HCT116 (cell line): Measurements from ENCODE around the gene AVL9.

Experiments
- CBX3 ChIP-seq: IDR thresholded peaks from 2 replicates; pipeline ENCODE4 v1.6.1; 2012; ENCODE audit warnings: low read depth
- CEBPB ChIP-seq: IDR thresholded peaks from 2 replicates; pipeline ENCODE4 v1.6.1; 2012; ENCODE audit warnings: low read depth
- CTCF ChIP-seq, 3 experiments: fragments of 200-600 bp in 1 of 3; sonication (generic) in 1 of 3; IDR thresholded peaks in 2 of 3; conservative IDR thresholded peaks in 1 of 3; 2 replicates each; pipeline ENCODE4 v1.5.1; 2012 to 2017; ENCODE audit warnings: low read depth in 2 of 3, low read length in 2 of 3, antibody characterized with exemption in 1 of 3, borderline replicate concordance in 1 of 3, control low read depth in 1 of 3, mild to moderate bottlenecking in 1 of 3, mixed read lengths in 1 of 3, mixed run types in 1 of 3, moderate library complexity in 1 of 3; ENCODE audit not compliant: insufficient read depth in 1 of 3
- EGR1 ChIP-seq: IDR thresholded peaks from 2 replicates; pipeline ENCODE4 v1.6.1; 2012; ENCODE audit warnings: low read depth
- EZH2 ChIP-seq: fragments of 200-600 bp; sonication (generic); IDR thresholded peaks from 2 replicates; pipeline ENCODE4 v1.6.1; 2017; ENCODE audit warnings: antibody characterized with exemption, mixed run types
- EZH2phosphoT487 ChIP-seq: fragments of 200-600 bp; IDR thresholded peaks from 2 replicates; pipeline ENCODE4 v1.6.1; 2018; ENCODE audit warnings: antibody characterized with exemption, borderline replicate concordance
- FOSL1 ChIP-seq: IDR thresholded peaks from 2 replicates; pipeline ENCODE4 v1.6.1; 2012; ENCODE audit warnings: low read depth
- POLR2A ChIP-seq: IDR thresholded peaks from 2 replicates; pipeline ENCODE4 v1.7.0; 2011; ENCODE audit warnings: borderline replicate concordance; ENCODE audit not compliant: insufficient read depth, insufficient read length; ENCODE audit errors: extremely low read depth
- SIN3A ChIP-seq: IDR thresholded peaks from 2 replicates; pipeline ENCODE4 v1.6.1; 2012; ENCODE audit warnings: low read depth
- SP1 ChIP-seq: IDR thresholded peaks from 2 replicates; pipeline ENCODE4 v1.6.1; 2012; ENCODE audit warnings: low read depth
- YY1 ChIP-seq: IDR thresholded peaks from 2 replicates; pipeline ENCODE4 v1.6.1; 2011; ENCODE audit warnings: low read length, low read depth, moderate library complexity, mild to moderate bottlenecking; ENCODE audit not compliant: insufficient replicate concordance; ENCODE audit errors: extremely low read depth
- ZBTB33 ChIP-seq: IDR thresholded peaks from 2 replicates; pipeline ENCODE4 v1.6.1; 2011; ENCODE audit warnings: mild to moderate bottlenecking, low read length, moderate library complexity; ENCODE audit not compliant: insufficient replicate concordance; ENCODE audit errors: extremely low read depth
- ZFX ChIP-seq: fragments of 450-650 bp; IDR thresholded peaks from 2 replicates; pipeline ENCODE4 v1.6.1; 2017

GRCh38 chr7:32609463-32609862 is 114.2 kb downstream of the AVL9 start:
- TF ChIP-seq SIN3A (no peak), EZH2phosphoT487 (no peak), CTCF (IDR thresholded peaks at IDR 0.05 in 2 of 3, conservative IDR thresholded peaks at IDR 0.05 in 1 of 3; ENCODE audit: borderline replicate concordance in 1 of 3, insufficient read depth in 1 of 3, low read depth in 2 of 3, low read length in 2 of 3) (no peak), EZH2 (no peak), POLR2A (no peak), CBX3 (no peak), CEBPB (no peak), YY1 (no peak), FOSL1 (no peak), ZFX (no peak), EGR1 (no peak), SP1 (no peak), ZBTB33 (no peak)
